HG03521 (cell line): ENCODE data around the gene SLC13A1.
A peak's percentile ranks its signal among the peaks of the same experiment; 100 is the strongest.

Experiments used
- ATAC-seq: cut with Tn5 transposase; IDR thresholded peaks from one replicate; pipeline ENCODE4 v1.9.1; 2021; ENCODE audit warnings: mild to moderate bottlenecking, moderate library complexity; ENCODE audit not compliant: unreplicated experiment

Gene SLC13A1

DNA sequence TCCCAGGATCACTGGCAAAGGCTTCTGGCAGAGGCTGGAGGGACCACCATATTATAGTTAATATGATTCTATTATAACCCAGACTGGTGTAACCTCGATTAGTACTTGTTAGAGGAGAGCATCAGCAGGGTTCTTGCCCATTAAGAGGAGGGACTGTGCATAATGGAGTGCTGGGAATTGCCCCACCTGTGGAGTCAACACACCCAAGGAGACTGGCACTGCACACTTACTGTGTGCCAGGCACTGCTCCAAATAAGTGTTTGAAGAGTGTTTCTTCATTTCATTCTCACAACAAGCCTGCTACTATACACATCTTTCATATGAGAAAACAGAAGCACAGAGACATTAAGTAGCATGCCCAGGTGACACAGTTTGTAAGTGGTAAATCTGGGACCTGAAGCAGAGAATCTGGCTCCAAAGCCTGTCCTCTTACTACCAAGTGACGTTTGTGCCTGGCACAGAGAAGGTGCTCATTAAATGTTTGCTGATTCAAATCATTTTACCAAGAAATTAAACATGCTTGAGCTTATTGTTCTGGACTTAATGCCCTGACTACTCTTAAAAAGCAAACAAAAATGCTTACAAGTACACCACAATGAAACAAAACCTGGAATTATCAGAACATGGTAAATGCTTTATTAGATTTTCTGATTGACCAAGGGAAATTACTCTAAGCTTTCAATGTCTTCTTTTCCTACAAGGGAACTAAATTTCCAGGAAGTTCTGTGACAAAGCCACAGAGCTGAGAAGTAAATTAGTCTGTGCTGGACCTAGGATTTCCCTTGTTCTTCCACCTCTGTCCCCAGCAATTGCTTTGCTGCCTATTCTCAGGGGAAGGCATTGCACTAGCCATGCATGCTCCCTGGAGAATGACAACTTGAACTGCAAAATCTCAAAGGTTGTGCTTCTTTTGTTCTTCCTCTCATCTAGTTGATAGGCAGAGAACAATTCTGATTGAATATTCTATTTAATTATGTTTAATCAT, 809 bp downstream of the SLC13A1 start:
- ATAC-seq = no peak

GRCh38 chr7:123198111-123198510, 1.7 kb downstream of the SLC13A1 start:
- ATAC-seq = no peak

DNA sequence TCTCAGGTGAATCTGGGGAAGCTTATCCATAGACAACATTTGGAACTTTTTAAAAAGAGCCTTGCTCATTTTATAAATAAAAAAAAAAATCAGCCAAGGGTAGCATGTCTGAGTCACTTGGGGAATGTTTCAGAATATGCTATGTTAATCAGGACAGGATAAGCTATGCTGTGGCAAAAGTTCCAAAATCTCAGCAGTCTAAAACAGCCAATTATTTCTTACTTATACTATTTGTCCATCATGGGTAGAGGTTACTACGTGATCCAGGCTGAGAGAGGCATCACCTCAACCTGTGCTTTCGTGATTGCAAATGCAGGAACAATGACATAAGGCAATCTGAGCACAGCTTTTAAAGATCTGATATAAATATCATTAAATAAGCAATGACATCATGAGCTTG, 6.5 kb downstream of the SLC13A1 start:
- no peak for ATAC-seq

DNA sequence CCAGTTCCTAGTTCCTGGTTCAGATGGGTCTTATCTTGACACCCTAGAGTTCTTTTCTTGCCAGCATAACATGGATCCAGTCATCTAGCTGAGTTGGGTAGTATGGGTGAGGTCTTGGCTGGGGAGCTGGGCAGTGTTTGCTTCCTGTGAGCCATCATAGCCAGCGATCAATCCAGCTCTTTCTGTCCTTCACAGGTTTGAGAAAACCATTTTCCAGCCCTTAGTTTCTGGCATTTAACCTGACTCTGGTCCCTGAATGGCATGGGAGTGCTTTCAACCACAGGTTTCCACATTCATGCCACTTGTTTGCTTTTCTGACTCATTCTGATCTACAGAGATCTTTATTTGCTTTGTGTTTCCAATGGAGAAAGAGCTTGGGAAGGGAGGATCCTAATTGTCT, 8.6 kb downstream of the SLC13A1 start:
- no peak for ATAC-seq

- ATAC-seq = peak; percentile 91
These were observed 9.5 kb downstream of the SLC13A1 start for GRCh38 chr7:123190109-123190831.

DNA sequence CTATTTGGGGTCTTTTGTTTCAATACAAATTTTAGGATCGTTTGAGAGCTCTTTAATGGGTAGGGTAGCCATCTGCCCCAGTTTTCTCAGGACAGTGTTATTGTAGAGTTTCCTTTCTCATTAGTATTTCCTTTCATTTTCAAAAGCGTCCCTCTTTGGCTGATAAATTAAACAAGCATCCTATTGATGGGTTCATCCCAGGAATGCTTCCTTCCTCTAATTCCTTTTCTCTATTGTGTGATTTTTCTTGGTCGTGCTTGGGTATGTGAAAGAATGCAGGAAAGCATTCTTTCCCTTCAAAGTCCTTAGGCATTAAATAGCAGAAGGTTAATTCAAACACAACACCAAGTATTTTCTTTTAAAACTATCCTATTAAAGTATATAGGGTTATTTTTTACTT, 14.0 kb downstream of the SLC13A1 start:
- no peak for ATAC-seq

DNA sequence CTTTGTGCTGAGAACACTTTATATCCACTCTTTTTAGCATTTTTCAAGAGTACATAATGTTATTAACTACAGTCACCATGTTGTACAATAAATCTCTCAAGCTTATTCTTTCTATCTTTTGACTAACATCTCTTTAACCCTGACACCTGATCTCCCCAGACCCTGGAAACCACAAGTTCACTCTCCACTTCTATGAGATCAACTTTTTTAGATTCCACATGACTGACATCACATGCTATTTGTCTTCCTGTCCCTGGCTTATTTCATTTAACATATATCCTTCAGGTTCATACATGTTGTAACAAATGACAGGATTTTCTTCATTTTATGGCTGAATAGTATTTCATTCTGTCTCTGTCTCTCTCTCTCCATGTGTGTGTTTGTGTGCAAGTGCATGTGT, 15.5 kb downstream of the SLC13A1 start:
- no peak for ATAC-seq

- ATAC-seq = no peak
These were observed 16.3 kb downstream of the SLC13A1 start for GRCh38 chr7:123183431-123183830.

GRCh38 chr7:123177442-123177841, 22.3 kb downstream of the SLC13A1 start:
- no peak for ATAC-seq

- no peak for ATAC-seq
These were observed 29.2 kb downstream of the SLC13A1 start for GRCh38 chr7:123170333-123171246.

GRCh38 chr7:123169065-123169464, 30.7 kb downstream of the SLC13A1 start:
- no peak for ATAC-seq

DNA sequence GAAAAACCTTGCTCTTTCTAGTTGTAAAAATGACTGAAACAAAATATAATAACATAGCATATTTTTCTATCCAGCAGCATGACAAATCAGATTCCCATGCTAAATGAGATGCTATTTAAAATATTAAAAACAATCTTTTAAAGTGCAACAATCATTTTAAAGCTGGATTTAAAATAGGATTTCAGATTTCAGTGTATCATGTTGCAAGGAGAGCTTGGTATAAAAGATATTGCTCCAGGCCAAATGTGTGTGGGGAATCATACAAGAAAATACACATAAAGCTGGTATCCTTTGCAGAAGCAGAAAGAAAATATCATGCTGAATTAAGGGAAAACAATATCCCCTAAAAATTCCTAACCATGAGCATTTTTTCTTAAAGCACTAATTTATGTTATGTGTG, 42.2 kb downstream of the SLC13A1 start:
- no peak for ATAC-seq

- ATAC-seq = no peak
These were observed 44.2 kb downstream of the SLC13A1 start for GRCh38 chr7:123155571-123155970.

- ATAC-seq = peak; percentile 96
These were observed 45.4 kb downstream of the SLC13A1 start for GRCh38 chr7:123154231-123154860.

GRCh38 chr7:123151443-123151842, 48.3 kb downstream of the SLC13A1 start:
- ATAC-seq = no peak

GRCh38 chr7:123148813-123149212, 51.0 kb downstream of the SLC13A1 start:
- ATAC-seq = no peak

- ATAC-seq = no peak
These were observed 56.3 kb downstream of the SLC13A1 start for GRCh38 chr7:123143252-123144006.

GRCh38 chr7:123140561-123140960, 59.2 kb downstream of the SLC13A1 start:
- ATAC-seq = no peak

GRCh38 chr7:123135960-123136359, 63.8 kb downstream of the SLC13A1 start:
- no peak for ATAC-seq

GRCh38 chr7:123133924-123134323, 65.8 kb downstream of the SLC13A1 start:
- ATAC-seq = no peak
